Skeletal muscle cell (primary cell): ENCODE measurements around the gene DYNLRB1.
A peak's percentile ranks its signal among the peaks of the same experiment; 100 is the strongest.
"Not testable (repeated sequence)": the region's sequence is repeated elsewhere in the genome, so short reads cannot be mapped to it uniquely, and the experiment has no call there.

Source experiments
- DNase-seq: peaks from one replicate; pipeline ENCODE4 v3.0.0-alpha.2; 2010; ENCODE audit warnings: low read depth
- H3K4me3 ChIP-seq: 2 replicates; pipeline ENCODE4 v1.5.1; 2011; ENCODE audit warnings: low read depth, mild to moderate bottlenecking, control low read depth, low read length, moderate library complexity

DYNLRB1 gene

DNA sequence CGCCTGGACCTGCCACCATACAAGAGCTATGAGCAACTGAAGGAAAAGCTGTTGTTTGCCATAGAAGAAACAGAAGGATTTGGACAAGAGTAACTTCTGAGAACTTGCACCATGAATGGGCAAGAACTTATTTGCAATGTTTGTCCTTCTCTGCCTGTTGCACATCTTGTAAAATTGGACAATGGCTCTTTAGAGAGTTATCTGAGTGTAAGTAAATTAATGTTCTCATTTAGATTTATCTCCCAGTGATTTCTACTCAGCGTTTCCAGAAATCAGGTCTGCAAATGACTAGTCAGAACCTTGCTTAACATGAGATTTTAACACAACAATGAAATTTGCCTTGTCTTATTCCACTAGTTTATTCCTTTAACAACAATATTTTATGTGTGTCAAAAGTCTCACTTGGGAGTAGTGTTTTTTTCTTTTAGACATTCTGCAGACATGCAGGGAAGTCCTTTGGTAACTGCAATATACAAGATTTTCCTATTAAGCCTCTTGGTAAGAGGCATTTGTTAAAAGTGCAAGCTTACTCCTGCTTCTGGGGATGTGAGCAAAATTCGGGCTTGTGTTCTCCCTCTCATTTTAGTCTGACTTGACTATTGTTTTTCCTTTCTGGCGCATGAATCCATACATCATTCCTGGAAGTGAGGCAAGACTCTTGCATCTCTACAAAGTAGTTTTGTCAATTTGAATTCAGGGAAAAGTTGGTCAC, 8.4 kb upstream of the DYNLRB1 start:
- no peak for DNase-seq
- no peak overlapping the region for H3K4me3 ChIP-seq

DNA sequence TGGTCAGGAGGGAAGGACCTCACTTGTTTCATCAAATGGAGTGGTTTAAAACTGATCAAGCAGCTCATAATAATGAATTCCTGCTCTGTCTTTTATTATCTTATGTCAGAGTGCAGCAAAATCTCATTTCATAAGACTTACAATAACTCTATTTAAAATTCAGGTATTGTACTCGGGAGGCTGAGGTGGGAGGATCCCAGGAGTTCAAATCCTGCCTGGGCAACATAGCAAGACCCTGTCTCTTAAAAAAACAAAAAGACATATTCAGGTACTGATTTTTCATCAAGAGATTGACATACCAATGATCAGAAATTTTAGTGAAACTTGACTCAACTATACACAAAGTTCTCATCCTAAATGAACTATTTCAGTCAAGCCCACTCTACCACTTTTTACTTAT, 5.6 kb upstream of the DYNLRB1 start:
- DNase-seq: no peak
- H3K4me3 ChIP-seq: no peak overlapping the region

- no peak overlapping the region for H3K4me3 ChIP-seq
- no peak for DNase-seq
Observed at GRCh38 chr20:34511891-34512265, 4.3 kb upstream of the DYNLRB1 start.

DNA sequence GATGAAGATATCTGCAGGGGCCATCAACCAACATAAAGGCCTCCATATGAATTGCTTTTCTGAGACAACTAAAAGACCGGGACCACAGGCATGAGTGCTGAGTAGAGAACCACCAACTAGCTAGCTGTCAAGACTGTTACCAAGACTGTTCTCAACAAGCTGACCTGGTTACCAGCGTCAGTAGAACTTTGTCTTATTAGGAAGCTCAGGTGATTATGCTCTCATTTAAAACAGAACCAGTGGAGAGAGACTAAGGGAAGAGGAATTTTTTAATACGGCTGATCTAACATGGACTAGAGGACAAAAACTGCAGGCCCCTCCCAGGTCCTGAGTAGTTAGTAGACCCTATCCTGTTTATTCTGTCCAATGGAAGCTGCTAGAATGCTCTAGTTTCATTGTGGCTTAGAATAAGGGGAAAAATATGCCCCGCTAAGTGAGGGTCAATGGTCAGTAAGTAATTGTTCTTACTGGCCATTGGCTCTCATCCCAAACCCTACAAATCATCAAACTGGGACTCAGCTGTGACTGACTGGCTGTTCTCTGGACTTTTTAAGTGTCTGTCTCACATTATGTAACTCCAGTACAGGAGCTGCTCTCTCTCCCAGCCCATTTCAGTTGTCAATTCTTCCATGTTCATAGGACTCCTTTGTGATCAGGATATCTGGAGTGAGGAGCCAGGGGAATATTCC, 3.8 kb upstream of the DYNLRB1 start:
- H3K4me3 ChIP-seq: no peak overlapping the region
- DNase-seq: no peak

- DNase-seq: no peak
- H3K4me3 ChIP-seq: no peak overlapping the region
Observed at GRCh38 chr20:34512955-34513419, 3.2 kb upstream of the DYNLRB1 start.

DNA sequence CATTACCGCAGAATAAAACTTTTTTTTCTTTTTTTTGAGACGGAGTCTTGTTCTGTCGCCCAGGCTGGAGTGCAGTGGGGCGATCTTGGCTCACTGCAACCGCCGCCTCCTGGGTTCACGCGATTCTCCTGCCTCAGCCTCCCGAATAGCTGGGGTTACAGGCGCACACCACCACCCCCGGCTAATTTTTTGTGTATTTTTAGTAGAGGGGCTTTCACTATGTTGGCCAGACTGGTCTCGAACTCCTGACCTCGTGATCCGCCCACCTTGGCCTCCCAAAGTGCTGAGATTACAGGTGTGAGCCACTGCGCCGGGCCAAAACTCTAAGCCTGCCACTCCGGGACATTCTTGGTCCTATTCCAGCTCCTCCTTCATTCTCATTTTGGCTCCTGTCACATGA, 2.2 kb upstream of the DYNLRB1 start:
- H3K4me3 ChIP-seq, DNase-seq: not testable (repeated sequence)

- DNase-seq: no peak
- H3K4me3 ChIP-seq: peak overlapping the region; percentile 87
Observed at GRCh38 chr20:34514897-34515483, 1.2 kb upstream of the DYNLRB1 start.

GRCh38 chr20:34515484-34516246, 557 bp upstream of the DYNLRB1 start:
- no peak for DNase-seq
- H3K4me3 ChIP-seq: peak overlapping the region; percentile 87

DNA sequence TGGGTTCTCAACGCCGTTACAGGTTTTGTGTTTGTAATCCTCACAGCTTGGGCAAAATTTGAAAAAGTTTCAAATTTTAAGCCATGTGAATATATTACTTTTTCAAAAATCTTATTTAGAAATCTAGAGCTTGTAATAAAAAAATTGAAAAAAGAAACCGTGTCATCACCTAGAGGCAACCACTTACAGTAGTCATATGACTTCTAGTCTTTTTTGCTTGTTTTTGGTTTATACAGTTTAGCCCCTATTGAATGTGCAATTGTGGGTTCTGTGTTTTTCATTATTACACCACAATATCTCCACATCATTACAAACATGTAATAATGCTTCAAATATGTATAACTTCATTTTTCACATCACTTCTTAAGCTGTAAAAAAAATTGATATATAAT, 888 bp downstream of the DYNLRB1 start:
- no peak for DNase-seq
- H3K4me3 ChIP-seq: peak overlapping the region; percentile 87

DNA sequence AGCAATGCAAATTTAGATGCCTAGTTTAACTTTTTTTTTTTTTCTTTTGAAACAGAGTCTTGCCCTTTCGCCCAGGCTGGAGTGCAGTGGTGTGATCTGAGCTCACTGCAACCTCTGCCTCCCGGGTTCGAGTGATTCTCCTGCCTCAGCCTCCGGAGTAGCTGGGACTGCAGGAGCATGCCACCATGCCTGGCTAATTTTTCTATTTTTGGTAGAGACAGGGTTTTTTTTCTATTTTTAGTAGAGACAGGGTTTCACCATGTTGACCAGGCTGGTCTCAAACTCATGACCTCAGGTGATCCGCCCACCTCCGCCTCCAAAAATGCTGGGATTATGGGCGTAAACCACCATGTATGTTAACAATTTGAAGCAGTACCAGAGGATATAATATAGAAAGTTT, 2.6 kb downstream of the DYNLRB1 start:
- not testable (repeated sequence) for DNase-seq, H3K4me3 ChIP-seq

GRCh38 chr20:34519841-34520240, 3.6 kb downstream of the DYNLRB1 start:
- H3K4me3 ChIP-seq, DNase-seq: not testable (repeated sequence)

DNA sequence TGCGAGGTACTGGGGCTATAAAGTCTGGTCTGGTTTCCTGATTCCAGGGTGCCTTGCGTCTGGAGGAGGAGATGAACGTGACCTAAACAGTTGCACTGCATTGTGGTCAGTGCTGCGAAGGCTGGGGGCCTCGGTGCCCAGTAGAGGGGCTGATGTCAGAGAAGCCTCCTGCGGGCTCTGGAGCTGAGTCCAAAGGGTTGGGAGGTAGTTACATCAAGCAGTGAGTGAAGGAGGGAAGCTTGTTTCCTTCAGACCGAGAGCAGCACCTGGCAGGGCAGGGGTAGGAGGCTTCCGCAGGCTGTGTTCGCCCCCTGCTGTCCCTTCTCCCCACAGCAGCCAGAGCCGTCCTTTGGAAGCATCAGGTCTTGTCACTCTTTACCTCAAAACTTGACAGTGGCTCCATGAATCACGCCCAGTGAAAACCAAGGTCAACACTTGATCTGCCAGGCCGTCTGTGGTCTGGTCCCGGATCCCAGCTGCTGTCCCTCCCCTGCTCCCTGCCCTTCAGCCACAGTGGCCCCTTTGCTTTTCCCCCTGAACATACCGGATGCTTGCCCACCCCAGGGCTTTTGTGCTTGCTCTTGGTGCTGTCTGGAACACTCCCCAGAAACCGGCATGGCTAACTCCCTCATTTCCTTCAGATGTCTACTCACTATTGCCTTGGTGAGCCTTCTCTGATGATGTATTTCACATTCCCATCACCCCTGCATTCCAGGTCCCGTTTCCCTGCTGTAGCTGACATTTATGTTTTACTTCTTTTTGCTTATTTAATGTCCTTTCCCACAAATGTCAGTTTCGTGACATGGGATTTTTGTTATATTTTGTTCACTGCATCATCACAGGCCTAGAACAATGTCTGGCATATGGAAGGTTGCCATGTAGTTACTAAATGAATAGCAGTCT, 7.0 kb downstream of the DYNLRB1 start:
- no peak overlapping the region for H3K4me3 ChIP-seq
- peak; percentile 38 for DNase-seq

- H3K4me3 ChIP-seq: no peak overlapping the region
- DNase-seq: no peak
Observed at GRCh38 chr20:34524426-34524825, 8.2 kb downstream of the DYNLRB1 start.

- DNase-seq: no peak
- H3K4me3 ChIP-seq: no peak overlapping the region
Observed at GRCh38 chr20:34525342-34525708, 9.1 kb downstream of the DYNLRB1 start.

DNA sequence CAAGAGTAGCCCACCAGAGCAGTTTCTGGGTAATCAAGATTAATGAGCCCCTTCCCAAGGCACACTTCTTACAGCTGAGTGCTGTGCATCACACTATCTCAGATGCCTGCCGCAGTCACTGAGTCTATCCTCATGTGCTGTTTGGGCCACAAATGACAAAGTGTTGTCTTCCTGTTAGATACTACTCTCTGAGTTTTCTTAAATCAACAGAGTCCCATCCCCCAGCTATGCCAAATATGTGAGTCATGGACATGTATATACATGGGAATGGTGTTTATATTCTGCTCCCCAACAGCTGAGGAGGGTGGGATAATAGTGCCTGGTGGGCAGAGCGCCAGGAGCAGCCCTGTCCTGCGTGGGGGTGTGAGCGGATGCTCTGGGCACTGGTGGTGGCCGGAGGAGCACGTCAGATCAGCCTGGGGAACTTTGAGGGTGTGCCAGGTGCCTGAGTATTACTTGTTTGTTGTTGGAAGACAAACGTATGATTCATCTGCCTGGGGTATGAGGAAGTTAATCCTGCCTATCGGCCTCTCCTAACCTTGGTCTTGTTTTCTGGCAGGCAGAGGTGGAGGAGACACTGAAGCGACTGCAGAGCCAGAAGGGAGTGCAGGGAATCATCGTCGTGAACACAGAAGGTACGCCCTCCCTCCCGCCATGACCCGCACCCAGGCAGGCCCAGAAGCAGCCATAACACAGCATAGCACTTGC, 9.6 kb downstream of the DYNLRB1 start:
- no peak overlapping the region for H3K4me3 ChIP-seq
- peak; percentile 98 for DNase-seq

DNA sequence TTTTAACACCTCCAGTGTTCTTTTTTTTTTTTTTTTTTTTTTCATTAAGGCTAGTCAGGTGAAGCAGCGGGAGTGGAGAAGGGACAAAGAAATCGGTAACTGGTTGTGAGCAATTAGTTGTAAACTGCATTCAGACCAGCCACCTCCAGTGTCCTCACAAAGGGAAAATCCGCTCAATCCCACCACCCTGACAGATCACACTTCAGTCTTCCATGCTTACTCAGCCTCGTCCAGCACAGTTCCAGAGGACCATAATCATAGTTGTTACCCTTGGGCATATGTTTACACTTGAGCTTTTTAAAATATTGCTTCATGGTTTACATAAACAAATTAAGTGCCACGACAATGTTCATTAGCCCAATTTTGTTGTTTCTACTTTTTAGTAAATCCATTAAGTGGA, 10.2 kb downstream of the DYNLRB1 start:
- H3K4me3 ChIP-seq: no peak overlapping the region
- DNase-seq: no peak

DNA sequence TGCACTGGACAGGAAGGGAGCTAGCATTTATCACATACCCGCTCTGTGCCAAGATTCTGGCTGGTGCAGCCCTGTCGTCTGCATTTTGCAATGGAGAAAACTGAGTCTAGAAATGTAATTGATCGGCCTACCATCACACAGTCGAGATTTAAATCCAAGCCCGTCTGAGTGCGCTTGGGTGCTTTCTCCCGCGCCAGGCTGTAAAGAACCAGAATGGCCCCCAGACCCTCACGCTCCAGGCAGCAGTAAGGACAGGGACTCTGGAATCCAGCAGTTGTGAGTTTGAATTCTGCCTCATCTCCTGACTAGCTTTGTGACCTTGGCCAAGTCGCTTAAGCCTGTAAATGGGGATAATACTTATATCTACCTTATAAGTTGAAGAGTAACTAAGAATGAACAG, 10.8 kb downstream of the DYNLRB1 start:
- no peak overlapping the region for H3K4me3 ChIP-seq

GRCh38 chr20:34528921-34529297, 12.7 kb downstream of the DYNLRB1 start:
- no peak for DNase-seq
- H3K4me3 ChIP-seq: no peak overlapping the region

More for the DNA sequence above, 10.8 kb downstream of the DYNLRB1 start:
- DNase-seq: no peak

DNA sequence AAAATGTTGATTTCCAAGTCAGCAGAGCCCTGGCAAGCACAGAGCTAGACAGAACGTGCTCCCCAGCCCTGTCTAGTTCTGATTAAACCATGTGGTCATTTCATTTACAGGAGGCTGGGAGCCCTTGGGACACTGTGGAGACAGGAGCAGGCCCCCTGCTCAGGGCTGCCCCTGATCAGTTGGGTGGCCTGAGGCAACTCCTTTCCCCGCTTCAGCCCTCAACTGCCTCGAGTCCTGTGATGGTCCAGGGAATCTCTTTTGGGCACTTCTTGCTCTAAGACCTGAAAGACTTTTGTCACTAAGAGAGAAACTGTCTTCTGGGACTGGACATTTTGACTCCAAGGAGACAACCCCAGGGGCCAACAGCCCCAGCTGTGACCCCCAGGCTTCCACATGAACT, 13.5 kb downstream of the DYNLRB1 start:
- no peak overlapping the region for H3K4me3 ChIP-seq
- DNase-seq: no peak
